Measurements from ENCODE around the gene VHLL. TPM values are rescaled to one million over a fixed set of nuclear protein-coding genes. Genes with fewer than 3 reads are reported as not detected.

Gene VHLL
- total RNA-seq, 1 donor: not detected

DNA sequence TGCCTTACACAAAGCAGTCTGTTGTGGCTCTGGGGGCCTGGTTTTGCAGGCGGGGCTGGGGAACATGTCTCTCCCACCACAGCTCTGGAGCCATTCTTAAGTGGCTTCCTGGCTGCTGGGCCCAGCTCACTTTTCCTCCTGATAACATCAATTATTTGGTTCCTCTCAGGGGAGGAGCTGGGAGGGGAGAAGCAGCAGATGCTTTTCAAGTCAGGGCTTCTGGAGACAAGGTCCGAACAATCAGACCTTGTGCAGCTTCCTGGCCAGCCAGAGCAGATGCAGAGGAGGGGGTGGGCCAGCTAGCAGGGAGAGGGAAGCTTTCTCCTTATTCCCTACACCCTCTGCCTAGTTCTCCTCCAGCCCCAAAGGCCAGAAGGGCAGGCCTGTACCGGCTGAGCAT, 47.6 kb downstream of the VHLL start:
- no peak overlapping the region for H3K4me3 ChIP-seq (ENCODE audit: low read length)
- no peaks in the 10 kb centered on the region for H3K4me1 ChIP-seq (ENCODE audit: insufficient read depth, low read length)
- no peaks in the 10 kb centered on the region for H3K9me3 ChIP-seq (ENCODE audit: low read depth, low read length)
- no peaks in the 10 kb centered on the region for H3K27me3 ChIP-seq (ENCODE audit: insufficient read depth, low read length)

DNA sequence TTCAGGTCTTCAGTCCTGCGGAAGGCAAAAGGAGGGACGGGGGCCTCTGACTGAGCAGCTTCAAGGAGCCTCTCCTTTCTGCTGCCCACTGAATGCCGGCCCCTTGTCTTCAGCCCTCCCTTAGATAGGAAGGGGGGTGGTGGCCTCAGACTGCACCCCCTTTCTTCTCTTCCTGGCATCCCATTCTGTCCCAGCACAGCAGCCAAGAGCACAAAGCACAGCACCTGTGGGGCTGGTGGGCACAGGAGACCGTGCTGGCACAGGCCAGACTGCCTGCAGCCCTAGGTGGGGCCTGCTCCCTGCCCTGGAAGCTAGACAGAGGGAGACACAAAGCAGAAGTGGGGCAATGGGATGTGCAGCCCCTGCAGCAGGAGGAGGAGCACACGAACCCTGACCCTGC, 49.5 kb downstream of the VHLL start:
- H3K27me3 ChIP-seq (ENCODE audit: insufficient read depth, low read length): peaks cover 8% of the 10 kb centered on the region
- H3K4me3 ChIP-seq (ENCODE audit: low read length): no peak overlapping the region
- H3K9me3 ChIP-seq (ENCODE audit: low read depth, low read length): no peaks in the 10 kb centered on the region
- peaks cover 17% of the 10 kb centered on the region for H3K4me1 ChIP-seq (ENCODE audit: insufficient read depth, low read length)

Other genes with a start within 250 kb of the VHLL start
- gene UBQLN4, start 245.5 kb downstream of the VHLL start, total RNA-seq: 7.1 TPM
- 16.6 TPM for gene LAMTOR2, start 244.5 kb downstream of the VHLL start, total RNA-seq
- 0.21 TPM for gene RAB25, start 238.1 kb downstream of the VHLL start, total RNA-seq
- not detected for gene MEX3A, start 216.8 kb downstream of the VHLL start, total RNA-seq
- 110 TPM for gene LMNA, start 184.6 kb downstream of the VHLL start, total RNA-seq
- 30.4 TPM for gene SEMA4A, start 145.7 kb downstream of the VHLL start, total RNA-seq
- 12.7 TPM for gene SLC25A44, start 105.2 kb downstream of the VHLL start, total RNA-seq
- 59.0 TPM for gene PMF1, start 86.3 kb downstream of the VHLL start, total RNA-seq
- 0.31 TPM for gene BGLAP, start 57.1 kb downstream of the VHLL start, total RNA-seq
- 0.94 TPM for gene PAQR6, start 51.3 kb downstream of the VHLL start, total RNA-seq
- 38.8 TPM for gene SMG5, start 16.5 kb downstream of the VHLL start, total RNA-seq
- 0.42 TPM for gene TMEM79, start 15.0 kb downstream of the VHLL start, total RNA-seq
- 16.5 TPM for gene GLMP, start 3.6 kb downstream of the VHLL start, total RNA-seq
- 119 TPM for gene CCT3, start 39.0 kb upstream of the VHLL start, total RNA-seq
- not detected for gene TSACC, start 39.2 kb upstream of the VHLL start, total RNA-seq
- not detected for gene RHBG, start 69.9 kb upstream of the VHLL start, total RNA-seq
- 52.7 TPM for gene MEF2D, start 201.5 kb upstream of the VHLL start, total RNA-seq

Measured in mononuclear cell (primary cell).